Heart right ventricle (tissue), 16 donors: Measurements from ENCODE around the gene IGFLR1. TPM values are rescaled to one million over a fixed set of nuclear protein-coding genes. Genes with fewer than 3 reads are reported as not detected.

Experiments
- ATAC-seq, 8 donors: fragments of 200-7000 bp; cut with Tn5 transposase; one replicate each; pipeline ENCODE4 v1.9.1; 2020; ENCODE audit warnings: mild to moderate bottlenecking in 8 of 8, moderate library complexity in 8 of 8, moderate number of reproducible peaks in 1 of 8
- DNase-seq, 2 donors: peaks; one replicate each; pipeline ENCODE4 v3.0.0-alpha.2; 2020
- H3K27ac ChIP-seq, 10 donors: fragments of 200-600 bp; sonication (generic) in 2 of 10; one replicate each; pipeline versions ENCODE4 v1.5.0 to v1.8.0; 2020 to 2022; ENCODE audit warnings: mild to moderate bottlenecking in 3 of 10
- H3K27me3 ChIP-seq, 7 donors: fragments of 200-600 bp; one replicate each; pipeline ENCODE4 v1.8.0; 2021 to 2022; ENCODE audit warnings: mild to moderate bottlenecking in 2 of 7
- H3K36me3 ChIP-seq, 9 donors: fragments of 200-600 bp; sonication (generic) in 1 of 9; one replicate each; pipeline versions ENCODE4 v1.5.0 to v1.8.0; 2020 to 2022; ENCODE audit warnings: mild to moderate bottlenecking in 2 of 9
- H3K4me1 ChIP-seq, 9 donors: fragments of 200-600 bp; sonication (generic) in 1 of 9; one replicate each; pipeline versions ENCODE4 v1.5.0 to v1.8.0; 2020 to 2022; ENCODE audit warnings: mild to moderate bottlenecking in 4 of 9
- H3K4me3 ChIP-seq, 10 donors: fragments of 200-600 bp; sonication (generic) in 2 of 10; one replicate each; pipeline versions ENCODE4 v1.5.0 to v1.8.0; 2020 to 2022; ENCODE audit warnings: mild to moderate bottlenecking in 7 of 10, moderate library complexity in 2 of 10
- H3K9me3 ChIP-seq, 11 donors: fragments of 200-600 bp in 10 of 11; sonication (generic) in 2 of 11; one replicate each; pipeline versions ENCODE4 v1.5.0 to v1.8.0; 2013 to 2022; ENCODE audit warnings: mild to moderate bottlenecking in 2 of 11, control low read depth in 1 of 11, moderate library complexity in 1 of 11
- WGBS, 2 donors: extraction: QIAGEN DNeasy Blood & Tissue Kit; methylation state at CpG; one replicate each; pipeline ENCODE4 v1.1.7; 2013; ENCODE audit warnings: inconsistent platforms in 1 of 2; 5-methylcytosine and 5-hydroxymethylcytosine counted together
- intact Hi-C, 10 donors: fragments of 100-400 bp; cut with DNase I; formaldehyde crosslinking; loops; one replicate each; pipeline versions ENCODE4 v1.11.1 to v1.14.2; 2022
- polyA plus RNA-seq, 2 donors: library from polyadenylated mRNA; stranded (reverse); fragments of 200-250 nt; gene quantifications; one replicate each; pipeline ENCODE4 v1.2.3, GENCODE V29; 2013
- total RNA-seq, 10 donors: library from RNA; stranded (reverse); fragmentation: NEBNext Ultra II Directional in 3 of 10; extraction: Animal tissue kit (Norgen Biotek cat#: 25700) in 3 of 10; gene quantifications; one replicate each; pipeline versions ENCODE4 v1.2.1 to v1.2.4, GENCODE V29; 2021 to 2023
- TF ChIP-seq, protein P1 (sequence below), 9 donors: fragments of 200-600 bp; sonication (generic) in 2 of 9; IDR thresholded peaks; one replicate each; pipeline versions ENCODE4 v1.5.0 to v1.8.0; 2021 to 2022; ENCODE audit warnings: antibody characterized with exemption in 9 of 9, mild to moderate bottlenecking in 5 of 9, moderate library complexity in 1 of 9
- donor health status: Arrhythmogenic right ventricular cardiomyopathy.
- donor health status: ischemic (EF 13 %, LVEDD 7.1; RV severe dilation, severe dysfunction).
- donor health status: healthy with polysubstance abuse.
- donor health status: DM: no; HTN: yes; CAD: no.
- donor health status: DM: no; HTN: no; CAD: no.
- donor health status: ischemic (EF 25% LVEDD 6.9; RV normal size, moderate dysfunction).
- donor health status: ischemic (EF 25% LVEDD 5.7; RV mildly dilated, moderate dysfunction).
- donor health status: healthy.
- donor health status: DM: yes; HTN: yes; CAD: no.
- donor health status: Ischemic cardiomyopathy.
- donor health status: ischemic (EF 35%, LVEDD 5.7; RV mildly dilated, moderate dysfunction).
- donor health status: nonischemic (EF 11% LVEDD 7.7; RV severe dilation, severe dysfunction).
- donor health status: DM: yes; HTN: yes; CAD: no.
- donor health status: PGD.
- donor health status: ischemic (EF 29% LVEDD 5.4; RV normal size, mild dysfunction).
- donor health status: nonischemic (EF 23%, LVEDD 6.1; RV moderate dilation, normal function).

The IGFLR1 gene
- total and polyA plus RNA-seq, 12 donors: 1.1 to 17.1 (median 2.5) TPM

DNA sequence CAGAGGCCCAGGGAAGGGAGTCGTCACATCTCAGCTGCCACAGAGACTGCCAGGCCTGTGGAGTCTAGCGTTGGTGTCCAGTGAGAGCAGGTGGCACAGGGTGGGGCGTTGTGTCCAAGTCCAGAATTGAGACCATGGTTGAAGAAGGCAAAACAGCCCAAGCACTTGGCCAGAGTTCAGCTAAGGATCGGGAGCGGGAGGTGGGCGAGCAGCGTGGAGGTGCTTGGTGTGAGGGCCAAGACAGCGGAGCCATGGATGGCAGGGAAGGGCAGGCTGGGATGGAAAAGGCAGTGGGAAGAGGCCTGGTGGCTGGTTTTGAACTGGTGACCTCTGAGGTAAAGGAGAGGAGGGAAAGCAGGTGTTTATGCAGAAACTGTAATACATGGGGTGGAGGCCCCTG lies 8.0 kb downstream of the IGFLR1 start:
- 94 to 95% methylated on average over 8 of the region's 8 CpGs for WGBS, 2 donors
- TF ChIP-seq, protein P1, sequence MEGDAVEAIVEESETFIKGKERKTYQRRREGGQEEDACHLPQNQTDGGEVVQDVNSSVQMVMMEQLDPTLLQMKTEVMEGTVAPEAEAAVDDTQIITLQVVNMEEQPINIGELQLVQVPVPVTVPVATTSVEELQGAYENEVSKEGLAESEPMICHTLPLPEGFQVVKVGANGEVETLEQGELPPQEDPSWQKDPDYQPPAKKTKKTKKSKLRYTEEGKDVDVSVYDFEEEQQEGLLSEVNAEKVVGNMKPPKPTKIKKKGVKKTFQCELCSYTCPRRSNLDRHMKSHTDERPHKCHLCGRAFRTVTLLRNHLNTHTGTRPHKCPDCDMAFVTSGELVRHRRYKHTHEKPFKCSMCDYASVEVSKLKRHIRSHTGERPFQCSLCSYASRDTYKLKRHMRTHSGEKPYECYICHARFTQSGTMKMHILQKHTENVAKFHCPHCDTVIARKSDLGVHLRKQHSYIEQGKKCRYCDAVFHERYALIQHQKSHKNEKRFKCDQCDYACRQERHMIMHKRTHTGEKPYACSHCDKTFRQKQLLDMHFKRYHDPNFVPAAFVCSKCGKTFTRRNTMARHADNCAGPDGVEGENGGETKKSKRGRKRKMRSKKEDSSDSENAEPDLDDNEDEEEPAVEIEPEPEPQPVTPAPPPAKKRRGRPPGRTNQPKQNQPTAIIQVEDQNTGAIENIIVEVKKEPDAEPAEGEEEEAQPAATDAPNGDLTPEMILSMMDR (IDR thresholded peaks at IDR 0.05): no peak
- Histone ChIP-seq H3K27ac (no peak overlapping the region), H3K4me3 (no peak overlapping the region), H3K9me3 (no peaks in the 10 kb centered on the region), H3K36me3 (peaks cover 0 to 100% (median 57%) of the 10 kb centered on the region in 9 donors), H3K27me3 (no peaks in the 10 kb centered on the region), H3K4me1 (peaks cover 0 to 2% (median 0%) of the 10 kb centered on the region in 9 donors)
- DNase-seq (no peak), ATAC-seq (no peak)
- intact Hi-C loops: no loop called here

DNA sequence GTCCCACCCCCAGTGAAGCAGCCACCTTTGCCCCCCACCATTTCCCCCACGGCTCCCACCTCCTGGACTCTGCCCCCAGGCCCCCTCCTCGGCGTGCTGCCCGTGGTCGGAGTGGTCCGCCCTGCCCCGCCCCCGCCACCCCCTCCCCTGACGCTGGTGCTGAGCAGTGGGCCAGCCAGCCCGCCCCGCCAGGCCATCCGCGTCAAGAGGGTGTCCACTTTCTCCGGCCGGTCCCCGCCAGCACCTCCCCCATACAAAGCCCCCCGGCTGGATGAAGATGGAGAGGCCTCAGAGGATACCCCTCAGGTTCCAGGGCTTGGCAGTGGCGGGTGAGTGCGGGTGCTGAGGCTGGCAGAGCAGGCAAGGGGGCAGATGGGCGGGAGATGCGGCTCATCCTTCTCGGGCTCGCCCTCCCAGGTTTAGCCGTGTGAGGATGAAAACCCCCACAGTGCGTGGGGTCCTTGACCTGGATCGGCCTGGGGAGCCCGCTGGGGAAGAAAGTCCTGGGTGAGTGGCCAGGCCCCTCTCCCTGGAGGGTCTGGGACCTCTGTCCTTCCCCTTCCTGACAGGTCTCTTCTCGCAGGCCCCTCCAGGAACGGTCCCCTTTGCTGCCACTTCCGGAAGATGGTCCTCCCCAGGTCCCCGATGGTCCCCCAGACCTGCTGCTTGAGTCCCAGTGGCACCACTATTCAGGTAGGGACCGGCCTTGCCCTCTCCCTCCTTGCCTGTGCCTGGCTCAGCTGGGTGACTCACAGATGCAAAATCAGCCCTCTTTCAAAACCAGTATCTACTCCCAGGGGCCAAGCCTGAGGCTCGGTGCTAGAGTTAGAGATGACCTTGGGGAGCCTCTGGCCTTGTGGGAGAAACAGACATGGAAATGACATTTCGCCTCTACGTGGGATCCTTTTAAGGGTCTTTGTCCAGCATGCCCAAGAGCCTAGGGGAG lies 8.8 kb downstream of the IGFLR1 start:
- no peak for DNase-seq
- ATAC-seq: no peak
- 88 to 91% methylated on average over 33 to 35 of the region's 35 CpGs for WGBS, 2 donors
- no peaks in the 10 kb centered on the region for H3K4me1 ChIP-seq
- intact Hi-C loops: no loop called here
- no peaks in the 10 kb centered on the region for H3K27me3 ChIP-seq
- no peak overlapping the region for H3K4me3 ChIP-seq
- H3K9me3 ChIP-seq: no peaks in the 10 kb centered on the region
- TF ChIP-seq, protein P1 (IDR thresholded peaks at IDR 0.05): no peak
- no peak overlapping the region for H3K27ac ChIP-seq
- peaks cover 0 to 100% (median 65%) of the 10 kb centered on the region in 9 donors for H3K36me3 ChIP-seq

DNA sequence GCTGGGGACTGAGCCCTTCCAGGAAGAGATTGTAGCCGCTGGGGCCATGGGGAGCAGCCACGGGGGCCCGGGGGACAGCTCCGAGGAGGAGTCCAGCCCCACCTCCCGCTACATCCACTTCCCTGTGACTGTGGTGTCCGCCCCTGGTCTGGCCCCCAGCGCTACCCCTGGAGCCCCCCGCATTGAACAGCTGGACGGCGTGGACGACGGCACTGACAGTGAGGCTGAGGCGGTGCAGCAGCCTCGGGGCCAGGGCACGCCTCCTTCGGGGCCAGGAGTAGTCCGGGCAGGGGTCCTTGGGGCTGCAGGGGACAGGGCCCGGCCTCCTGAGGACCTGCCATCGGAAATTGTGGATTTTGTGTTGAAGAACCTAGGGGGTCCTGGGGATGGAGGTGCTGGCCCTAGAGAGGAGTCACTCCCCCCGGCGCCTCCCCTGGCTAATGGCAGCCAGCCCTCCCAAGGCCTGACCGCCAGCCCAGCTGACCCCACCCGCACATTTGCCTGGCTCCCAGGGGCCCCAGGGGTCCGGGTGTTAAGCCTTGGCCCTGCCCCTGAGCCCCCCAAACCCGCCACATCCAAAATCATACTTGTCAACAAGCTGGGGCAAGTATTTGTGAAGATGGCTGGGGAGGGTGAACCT lies 9.6 kb downstream of the IGFLR1 start:
- DNase-seq: no peak
- ATAC-seq: peak in 1 of 8 donors; percentile 6

More for the DNA sequence above, 9.6 kb downstream of the IGFLR1 start:
- TF ChIP-seq, protein P1 (IDR thresholded peaks at IDR 0.05): no peak
- Histone ChIP-seq H3K27ac (no peak overlapping the region), H3K9me3 (no peaks in the 10 kb centered on the region), H3K4me1 (no peaks in the 10 kb centered on the region), H3K4me3 (no peak overlapping the region), H3K36me3 (peaks cover under 1 to 100% (median 70%) of the 10 kb centered on the region in 9 donors), H3K27me3 (no peaks in the 10 kb centered on the region)
- WGBS, 2 donors: 88 to 89% methylated on average over 23 to 25 of the region's 25 CpGs
- intact Hi-C loops: no loop called here
